Effector CD8-positive, alpha-beta T cell (primary cell): ENCODE data around the gene NAV2.
"Not testable (repeated sequence)": the region's sequence is repeated elsewhere in the genome, so short reads cannot be mapped to it uniquely, and the experiment has no call there.

ENCODE experiments used
- DNase-seq: peaks from one replicate; lab custom pipeline; 2025; lab: John Stamatoyannopoulos, UW

NAV2 gene

DNA sequence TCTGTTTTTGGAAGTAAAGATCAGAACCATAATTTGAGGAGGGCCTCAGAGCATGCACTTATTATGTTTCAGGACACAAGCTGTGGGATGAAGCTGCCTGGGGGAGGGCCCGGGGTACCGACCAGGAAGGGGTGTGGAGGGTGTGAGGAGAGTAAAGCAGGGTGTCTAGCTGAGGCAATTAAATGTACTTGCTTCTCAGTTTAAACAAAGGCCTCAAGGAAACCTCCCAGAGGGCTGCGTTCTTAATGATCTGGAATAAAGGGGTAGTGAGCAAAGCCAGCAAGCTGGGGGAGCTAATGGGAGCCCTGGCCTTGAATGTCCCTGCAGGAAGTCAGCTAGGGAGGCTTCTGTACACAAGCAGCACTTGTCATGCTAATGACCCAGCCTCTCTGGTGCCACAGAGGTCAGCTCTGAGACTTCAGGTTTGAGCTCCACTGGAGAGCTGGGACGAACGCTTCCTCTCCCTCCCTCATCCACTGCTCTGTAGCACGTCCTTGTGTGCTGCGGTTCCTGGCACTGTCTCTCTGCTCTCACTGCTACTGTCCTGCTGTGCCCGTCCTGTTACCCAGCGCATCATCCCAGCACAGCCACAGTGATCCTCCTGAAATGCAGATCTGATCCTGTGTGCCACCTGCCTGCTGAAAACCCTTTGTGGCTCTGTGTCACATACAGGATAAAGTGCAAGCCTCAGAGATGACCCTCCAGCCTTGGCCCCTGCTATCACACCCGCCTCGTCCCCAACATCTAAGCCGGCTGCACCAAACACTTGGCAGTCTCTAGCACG lies 287.9 kb downstream of the NAV2 start:
- no peak for DNase-seq

DNA sequence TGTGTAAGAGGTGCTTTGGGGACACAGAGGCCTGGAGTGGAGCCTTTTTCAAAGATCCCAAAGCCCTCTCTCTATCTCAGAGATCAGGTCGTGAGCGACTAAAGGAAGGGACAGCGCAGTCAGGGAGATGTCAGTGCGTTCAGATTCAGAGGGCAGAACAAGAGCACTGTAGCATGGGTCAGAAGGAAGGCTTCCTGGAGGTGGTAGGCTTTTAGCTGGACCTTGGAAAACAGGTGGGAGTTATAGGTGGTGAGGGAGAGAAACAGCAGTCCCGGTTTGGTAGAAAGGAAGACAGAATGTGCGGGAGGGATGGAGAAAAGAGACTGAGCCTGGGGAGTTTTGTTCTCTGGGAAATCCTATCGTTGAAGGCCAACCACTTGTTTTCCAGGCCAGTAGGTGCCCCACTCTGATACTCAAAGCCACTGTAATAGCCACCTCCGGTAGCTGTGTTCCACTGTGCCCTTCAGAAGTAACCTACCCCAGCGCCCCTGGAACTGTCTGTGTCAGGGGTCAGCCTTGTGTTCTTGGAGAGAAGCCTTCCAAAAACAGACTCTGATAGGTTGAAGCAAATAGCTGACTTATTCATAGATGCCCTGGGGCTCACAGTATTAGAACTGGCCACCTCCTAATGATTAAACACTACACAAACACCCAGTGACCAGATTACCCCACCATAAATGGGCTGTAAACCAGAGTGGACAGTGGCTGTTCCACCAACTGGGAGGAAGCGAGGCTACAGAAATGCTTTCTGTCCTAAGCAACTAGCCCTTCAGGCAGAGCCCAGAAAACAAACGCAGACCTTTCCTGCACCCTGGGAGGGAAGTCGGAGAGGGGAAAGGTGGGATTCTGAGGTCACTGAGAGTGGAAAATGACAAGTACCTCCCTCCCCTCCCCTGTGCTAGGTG lies 289.9 kb downstream of the NAV2 start:
- no peak for DNase-seq

GRCh38 chr11:20003351-20003750 lies 290.7 kb downstream of the NAV2 start:
- DNase-seq = no peak

DNA sequence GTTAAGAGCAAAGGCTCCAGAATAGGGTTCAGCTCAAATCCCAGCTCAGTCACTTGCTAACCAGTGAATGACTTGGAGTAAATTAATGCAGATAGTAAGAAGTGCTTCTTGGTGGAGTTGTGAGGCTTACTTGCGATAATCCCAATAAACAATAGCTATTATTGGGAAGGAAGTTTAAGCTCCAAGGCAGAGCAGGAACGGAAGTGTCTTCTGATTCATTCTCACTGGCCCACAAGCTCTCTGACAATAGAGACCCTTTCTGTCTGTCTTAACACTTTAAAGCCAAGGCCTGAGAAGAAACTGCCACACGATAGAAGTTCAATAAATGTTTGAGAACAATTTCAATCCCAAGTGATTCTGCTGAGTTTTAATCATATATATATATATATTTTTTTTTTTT lies 292.2 kb downstream of the NAV2 start:
- DNase-seq = no peak

DNA sequence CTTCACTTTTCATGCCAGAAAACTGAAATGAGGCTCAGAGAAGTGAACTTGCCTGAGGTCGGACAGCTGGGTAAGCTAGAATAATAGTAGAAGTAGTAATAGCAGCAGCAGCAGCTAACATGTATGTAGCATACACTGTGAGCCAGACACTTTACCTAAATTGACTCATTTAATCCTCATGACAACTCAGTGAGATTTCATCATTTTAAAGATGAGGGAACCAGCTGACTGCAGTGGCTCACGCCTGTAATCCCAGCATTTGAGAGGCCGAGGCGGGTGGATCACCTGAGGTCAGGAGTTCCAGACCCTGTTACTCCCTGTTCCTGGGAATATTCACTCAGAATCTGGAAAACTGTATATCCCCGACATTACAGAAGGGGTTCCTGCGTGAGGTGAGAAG lies 293.1 kb downstream of the NAV2 start:
- DNase-seq = no peak

DNA sequence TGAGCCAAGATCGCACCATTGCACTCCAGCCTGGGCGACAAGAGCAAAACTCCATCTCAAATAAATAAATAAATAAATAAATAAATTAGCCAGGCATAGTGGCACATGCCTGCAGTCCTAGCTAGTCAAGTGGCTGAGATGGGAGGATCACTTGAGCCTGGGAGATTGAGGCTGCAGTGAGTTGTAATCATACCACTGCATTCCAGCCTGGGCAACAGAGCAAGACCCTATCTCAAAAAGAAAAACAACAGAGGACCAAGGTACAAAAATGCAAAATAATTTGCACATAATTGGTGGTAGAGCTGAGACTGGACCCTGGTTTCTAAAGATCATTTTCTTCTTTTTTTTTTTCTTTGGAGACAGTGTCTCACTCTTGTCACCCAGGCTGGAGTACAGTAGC lies 294.0 kb downstream of the NAV2 start:
- DNase-seq = not testable (repeated sequence)

DNA sequence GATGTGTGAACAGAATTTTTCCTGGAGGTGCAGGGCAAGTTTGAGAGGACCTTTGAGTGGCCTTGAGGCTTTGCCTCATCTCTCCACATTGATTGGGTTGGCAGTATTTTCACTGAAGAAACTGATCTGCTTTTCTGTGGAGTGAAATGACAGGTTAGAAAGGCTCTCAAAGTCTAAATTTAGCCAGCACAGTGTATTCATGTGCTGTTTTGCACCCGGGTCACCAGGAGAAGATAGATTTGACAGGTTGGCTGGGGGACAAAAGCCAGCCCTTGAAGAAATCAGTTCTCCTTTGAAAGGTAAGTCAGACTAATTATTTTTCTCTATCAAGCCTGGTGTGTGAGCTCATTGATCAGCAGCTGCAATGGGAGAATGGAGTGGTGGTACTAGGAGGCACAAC lies 294.7 kb downstream of the NAV2 start:
- DNase-seq = no peak

- DNase-seq = no peak
Measured at GRCh38 chr11:20008190-20008870, 295.7 kb downstream of the NAV2 start.

DNA sequence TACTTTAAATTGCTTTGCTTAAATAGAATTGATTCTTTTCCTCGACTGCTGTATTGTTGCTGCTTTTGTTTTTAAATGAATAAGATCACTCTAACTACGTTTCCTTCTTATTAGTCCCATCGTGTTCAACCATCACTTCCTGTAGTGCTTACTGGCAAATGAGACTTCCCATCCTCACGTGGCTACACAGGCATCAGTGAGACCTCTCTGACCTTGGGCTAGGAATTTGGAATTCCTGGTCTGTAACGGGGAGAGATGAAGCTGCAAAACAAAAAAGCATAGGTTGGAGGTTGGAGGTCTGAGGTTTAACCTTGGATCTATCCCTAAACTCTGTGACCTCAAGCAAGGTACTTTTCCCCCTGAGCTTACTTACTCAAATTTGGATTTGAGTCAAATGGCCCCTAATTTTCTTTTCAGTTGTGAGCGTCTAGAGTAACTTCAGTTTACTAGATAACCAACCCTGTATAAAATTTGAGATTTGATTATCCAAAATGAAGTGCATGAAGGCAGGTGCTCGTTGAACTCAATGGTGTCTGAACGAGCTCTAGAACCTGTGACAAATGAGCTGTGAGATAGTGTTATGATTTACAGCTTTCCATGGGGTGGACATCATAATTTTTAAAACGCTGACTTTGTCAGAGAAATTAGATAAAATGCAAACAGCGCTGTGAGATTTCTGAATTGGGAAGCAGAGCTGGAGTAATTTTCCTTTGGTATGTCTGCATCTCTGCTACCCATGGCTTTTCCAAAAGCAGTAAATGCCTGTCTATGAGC lies 296.4 kb downstream of the NAV2 start:
- no peak for DNase-seq

- DNase-seq = no peak
Measured at GRCh38 chr11:20010156-20010850, 297.7 kb downstream of the NAV2 start.

- DNase-seq = no peak
Measured at GRCh38 chr11:20010851-20011225, 298.2 kb downstream of the NAV2 start.

DNA sequence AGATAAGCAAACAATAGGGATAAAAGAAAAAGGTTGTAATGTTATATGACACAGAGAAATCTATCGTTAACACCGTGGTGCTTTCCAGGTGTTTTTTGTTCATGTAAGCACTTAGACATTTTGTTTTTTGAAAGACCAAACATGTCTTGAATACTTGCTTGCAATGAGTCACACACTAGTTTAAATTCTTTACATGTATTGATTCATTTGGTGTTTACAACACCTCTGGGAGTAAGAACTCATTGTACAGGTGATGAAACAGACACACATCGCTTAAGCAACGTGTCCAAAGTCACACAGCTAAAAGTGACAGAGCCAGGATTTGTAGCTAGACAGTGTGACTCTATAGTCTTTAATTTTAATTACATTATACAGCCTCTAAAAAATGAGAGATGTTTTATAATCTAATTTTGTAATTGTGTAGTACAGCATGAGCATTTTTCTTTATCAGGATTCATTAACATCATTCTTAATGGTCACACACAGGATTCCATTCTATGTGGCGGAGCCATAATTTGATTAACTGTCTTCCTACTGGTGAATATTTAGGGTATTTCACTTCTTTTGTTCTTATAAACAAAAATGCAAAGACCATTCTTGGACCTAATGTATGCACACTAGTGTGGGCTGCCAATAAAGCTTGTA lies 298.8 kb downstream of the NAV2 start:
- no peak for DNase-seq

GRCh38 chr11:20013346-20014066 lies 300.9 kb downstream of the NAV2 start:
- no peak for DNase-seq

- DNase-seq = no peak
Measured at GRCh38 chr11:20014067-20014402, 301.4 kb downstream of the NAV2 start.

DNA sequence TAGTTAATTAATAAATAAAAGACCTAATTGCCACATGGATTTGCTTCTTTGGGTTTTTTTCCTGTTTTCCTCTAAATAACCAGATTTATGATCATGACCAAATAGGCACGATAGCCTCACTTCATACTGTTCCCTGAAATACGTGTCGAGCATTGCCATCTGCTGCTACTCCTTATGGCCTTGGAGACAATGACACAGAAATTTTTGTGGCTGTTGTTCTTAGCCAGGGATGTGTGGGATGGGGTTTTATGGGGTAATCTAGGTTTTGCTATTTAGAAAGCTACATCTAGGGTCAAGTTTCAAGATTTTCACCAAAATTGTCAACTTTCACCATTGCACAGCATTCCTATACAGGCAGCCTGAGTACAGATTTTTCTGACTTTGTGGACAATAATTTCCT lies 302.5 kb downstream of the NAV2 start:
- no peak for DNase-seq

DNA sequence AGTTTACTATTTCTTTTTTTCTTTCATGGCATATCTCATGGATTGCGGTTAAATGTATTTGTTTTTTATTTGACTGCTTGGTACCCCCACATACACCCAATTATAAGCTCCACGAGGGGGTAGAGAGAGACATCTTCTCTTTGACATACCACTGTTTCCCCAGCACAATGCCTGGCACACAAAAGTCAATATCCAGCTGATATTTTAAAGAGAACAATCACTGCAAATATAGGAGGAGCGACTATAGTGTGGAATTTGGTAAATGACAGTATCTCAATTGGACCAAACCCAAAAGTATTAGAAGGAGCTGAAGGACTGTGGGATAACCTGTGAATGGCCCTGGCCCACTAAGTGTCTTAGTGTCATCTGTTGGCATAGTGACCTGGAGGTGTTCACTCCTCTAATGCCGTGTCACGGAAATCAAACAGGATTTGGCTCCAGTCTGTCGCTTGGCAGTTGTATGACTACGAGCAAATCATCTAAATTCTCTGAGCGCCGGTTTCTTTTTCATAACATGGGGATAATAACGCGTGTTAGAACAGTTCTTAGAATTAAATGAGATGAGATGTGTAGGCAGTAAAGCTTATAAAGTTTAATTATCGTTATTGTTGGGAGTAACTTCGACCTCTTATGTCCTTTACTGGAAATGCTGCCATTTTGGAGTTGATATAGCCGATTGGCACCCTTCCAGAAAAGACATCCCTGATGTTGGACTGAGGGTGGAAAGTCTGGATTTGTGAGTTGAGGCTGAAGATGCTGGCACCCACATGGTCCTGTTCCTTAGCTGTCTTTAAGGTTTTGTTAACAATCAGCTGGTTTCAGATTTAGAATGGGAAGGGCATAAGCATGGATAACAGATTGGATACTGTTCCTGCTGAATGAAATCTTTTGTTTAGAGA lies 303.1 kb downstream of the NAV2 start:
- DNase-seq = no peak

DNA sequence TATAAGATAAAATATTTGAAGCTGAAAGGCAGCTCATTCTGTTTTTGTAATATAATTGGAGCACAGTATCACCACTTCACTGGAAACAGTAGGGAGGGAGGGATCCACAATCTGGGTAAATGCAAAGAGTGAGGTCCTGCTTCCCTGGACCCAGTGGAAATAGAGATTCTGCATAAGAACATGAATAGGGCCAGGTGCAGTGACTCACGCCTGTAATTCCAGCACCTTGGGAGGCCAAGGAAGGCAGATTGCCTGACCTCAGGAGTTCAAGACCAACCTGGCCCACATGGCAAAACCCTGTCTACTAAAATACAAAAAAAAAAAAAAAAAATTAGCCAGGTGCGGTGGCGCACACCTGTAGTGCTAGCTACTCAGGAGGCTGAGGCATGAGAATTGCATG lies 303.9 kb downstream of the NAV2 start:
- no peak for DNase-seq

DNA sequence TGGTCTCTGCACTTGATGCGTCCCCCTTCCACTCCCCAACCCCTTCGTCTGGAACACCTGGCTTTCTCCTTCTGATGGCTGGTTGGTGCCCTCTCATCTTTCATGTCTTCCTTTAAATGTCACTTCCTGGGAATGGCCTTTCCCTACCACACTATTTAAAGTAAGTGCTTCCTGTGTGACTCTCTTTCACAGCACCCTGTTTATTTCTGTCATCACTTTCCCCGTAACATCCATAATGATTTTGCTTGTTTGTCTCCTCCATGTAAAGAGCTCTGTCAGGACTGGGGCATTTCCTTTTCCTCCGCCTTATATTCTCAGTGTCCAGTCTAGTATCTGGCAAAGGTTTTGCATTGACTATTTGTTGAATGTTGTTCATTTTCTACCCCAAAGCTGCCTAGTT lies 304.7 kb downstream of the NAV2 start:
- no peak for DNase-seq

GRCh38 chr11:20020198-20020597 lies 307.6 kb downstream of the NAV2 start:
- DNase-seq = no peak
